GM18508 (cell line): ENCODE measurements around the gene NDUFAF2.
"Not testable (repeated sequence)": the region's sequence is repeated elsewhere in the genome, so short reads cannot be mapped to it uniquely, and the experiment has no call there.

ENCODE experiments used
- ATAC-seq: cut with Tn5 transposase; IDR thresholded peaks from one replicate; pipeline ENCODE4 v1.9.1; 2021; ENCODE audit warnings: moderate number of reproducible peaks; ENCODE audit not compliant: insufficient read depth, unreplicated experiment

NDUFAF2 gene

DNA sequence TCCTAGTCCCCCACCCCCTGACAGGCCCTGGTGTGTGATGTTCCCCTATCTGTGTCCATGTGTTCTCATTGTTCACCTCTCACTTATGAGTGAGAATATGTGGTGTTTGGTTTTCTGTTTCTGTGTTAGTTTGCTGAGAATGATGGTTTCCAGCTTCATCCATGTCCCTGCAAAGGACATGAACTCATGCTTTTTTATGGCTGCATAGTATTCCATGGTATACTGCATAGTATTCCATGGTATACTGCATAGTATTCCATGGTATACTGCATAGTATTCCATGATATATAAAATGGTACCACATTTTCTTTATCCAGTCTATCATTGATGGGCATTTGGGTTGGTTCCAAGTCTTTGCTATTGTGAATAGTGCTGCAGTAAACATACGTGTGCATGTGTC is 86.3 kb downstream of the NDUFAF2 start:
- ATAC-seq: not testable (repeated sequence)

DNA sequence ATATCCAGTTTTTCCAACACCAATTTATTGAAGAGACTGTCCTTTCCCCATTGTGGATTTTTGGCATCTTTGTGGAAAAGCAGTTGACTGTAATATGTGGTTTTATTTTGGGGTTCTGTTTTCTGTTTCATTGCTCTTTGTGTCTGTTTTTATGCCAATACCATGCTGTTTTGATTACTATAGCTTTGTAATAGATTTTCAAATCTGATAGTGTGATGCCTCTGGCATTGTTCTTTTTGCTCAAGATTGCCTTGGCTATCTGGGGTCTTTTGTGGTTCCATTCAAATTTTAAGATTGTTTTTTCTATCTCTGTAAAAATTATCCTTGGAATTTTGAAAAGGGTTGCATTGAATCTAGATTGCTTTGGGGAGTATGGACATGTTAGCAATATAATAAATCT is 99.5 kb downstream of the NDUFAF2 start:
- no peak for ATAC-seq

- no peak for ATAC-seq
Measured at GRCh38 chr5:61047346-61047745, 102.3 kb downstream of the NDUFAF2 start.

- no peak for ATAC-seq
Measured at GRCh38 chr5:61048534-61048933, 103.5 kb downstream of the NDUFAF2 start.

GRCh38 chr5:61050292-61050691 is 105.3 kb downstream of the NDUFAF2 start:
- no peak for ATAC-seq

DNA sequence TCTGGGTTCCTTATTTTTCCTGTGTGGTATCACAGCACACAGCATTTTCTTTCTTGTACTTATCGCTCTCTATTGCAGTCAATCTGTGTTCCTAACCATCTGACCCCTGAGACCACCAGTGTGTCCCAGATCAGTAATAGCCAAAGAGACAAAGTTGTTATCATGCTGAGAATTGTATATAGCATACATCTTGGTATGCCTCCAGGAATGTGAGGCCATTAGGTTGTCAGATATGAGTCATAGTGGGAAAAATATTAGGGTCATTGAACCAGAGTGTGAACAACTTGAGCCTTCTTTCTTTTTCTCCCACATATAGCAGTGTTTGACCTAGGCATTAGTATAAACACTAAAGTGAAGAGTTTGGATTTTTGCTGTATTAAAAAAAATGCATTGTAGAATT is 106.3 kb downstream of the NDUFAF2 start:
- ATAC-seq: no peak

- ATAC-seq: no peak
Measured at GRCh38 chr5:61052882-61053281, 107.9 kb downstream of the NDUFAF2 start.

DNA sequence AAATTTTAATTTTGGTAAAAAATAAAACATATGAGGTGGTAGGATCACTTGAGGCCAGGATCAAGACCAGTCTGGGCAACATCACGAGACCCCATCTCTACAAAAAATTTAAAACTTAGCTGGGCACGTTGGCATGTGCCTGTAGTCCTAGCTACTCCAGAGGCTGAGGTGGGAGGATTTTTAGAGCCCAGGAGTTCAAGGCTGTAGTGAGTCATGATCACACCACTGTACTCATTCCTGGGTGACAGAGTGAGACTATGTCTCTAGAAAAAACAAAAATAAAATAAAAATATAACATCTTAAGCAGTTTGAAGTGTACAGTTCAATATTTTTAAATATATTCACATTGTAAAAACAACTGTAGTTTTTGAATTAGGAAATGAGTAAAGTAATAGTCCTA is 108.9 kb downstream of the NDUFAF2 start:
- ATAC-seq: no peak

- no peak for ATAC-seq
Measured at GRCh38 chr5:61055434-61056006, 110.5 kb downstream of the NDUFAF2 start.

DNA sequence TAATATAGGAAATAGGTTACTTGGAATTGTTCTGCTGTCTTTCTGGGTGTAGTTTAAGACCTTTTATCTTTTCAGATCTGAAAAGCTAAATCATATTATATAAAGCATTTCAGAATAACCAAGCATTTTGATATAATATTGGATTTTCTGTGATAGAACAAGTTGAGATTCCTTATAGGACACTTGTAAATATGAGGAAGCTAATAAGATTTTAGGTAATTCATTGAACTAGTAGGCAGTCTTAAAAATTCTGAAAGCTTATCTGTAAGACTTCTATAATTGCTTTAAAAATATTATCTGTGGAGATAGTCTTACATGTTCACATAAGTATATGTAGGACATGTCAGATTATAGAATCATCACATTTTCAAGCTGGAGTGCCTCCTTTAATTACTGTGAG is 114.5 kb downstream of the NDUFAF2 start:
- ATAC-seq: no peak

- ATAC-seq: no peak
Measured at GRCh38 chr5:61069150-61069549, 124.1 kb downstream of the NDUFAF2 start.

GRCh38 chr5:61071526-61071925 is 126.5 kb downstream of the NDUFAF2 start:
- no peak for ATAC-seq

GRCh38 chr5:61076626-61077025 is 131.6 kb downstream of the NDUFAF2 start:
- ATAC-seq: no peak

- ATAC-seq: no peak
Measured at GRCh38 chr5:61081741-61082140, 136.7 kb downstream of the NDUFAF2 start.

DNA sequence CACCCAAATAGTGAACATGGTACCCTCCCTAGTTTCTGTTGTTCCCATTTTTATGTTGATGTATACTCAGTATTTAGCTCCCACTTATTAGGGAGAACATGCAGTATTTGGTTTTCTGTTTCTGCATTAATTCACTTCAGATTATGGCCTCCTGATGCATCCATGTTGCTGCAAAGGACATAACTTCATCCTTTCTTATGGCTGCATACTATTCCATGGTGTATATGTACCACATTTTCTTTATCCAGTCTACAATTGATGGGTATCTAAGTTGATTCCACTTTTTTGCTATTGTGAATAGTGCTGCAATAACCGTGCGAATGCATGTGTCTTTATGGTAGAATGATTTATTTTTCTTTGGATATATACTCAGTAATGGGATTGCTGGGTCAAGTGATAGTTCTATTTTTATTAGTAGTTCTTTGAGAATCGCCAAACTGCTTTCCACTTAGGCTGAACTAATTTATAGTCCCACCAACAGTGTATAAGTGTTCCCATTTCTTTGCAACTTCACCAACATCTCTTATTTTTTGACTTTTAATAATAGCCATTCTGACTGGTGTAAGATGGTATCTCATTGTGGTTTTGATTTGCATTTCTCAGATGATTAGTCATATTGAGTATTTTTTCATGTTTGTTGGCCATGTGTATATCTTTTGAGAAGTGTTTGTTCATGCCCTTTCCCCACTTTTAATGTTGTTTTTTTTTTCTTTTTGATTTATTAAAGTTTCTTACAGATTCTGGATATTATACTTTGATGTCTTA is 137.7 kb downstream of the NDUFAF2 start:
- ATAC-seq: no peak

DNA sequence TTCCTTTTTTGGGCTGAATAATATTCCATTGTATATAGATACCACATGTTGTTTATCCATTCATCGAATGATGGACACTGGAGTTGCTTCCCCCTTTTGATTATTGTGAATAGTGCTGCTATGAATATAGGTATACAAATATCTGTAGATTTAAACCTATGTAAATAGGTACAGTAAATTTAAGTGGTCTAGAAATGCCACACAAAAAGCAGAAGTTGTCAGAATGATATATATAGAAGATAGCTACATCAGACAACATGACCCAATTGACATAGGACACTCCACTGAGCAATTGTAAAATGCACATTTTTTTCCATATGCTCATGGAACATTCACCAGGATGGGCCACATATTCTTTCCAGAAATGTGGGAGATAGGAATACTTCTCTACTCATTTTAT is 139.7 kb downstream of the NDUFAF2 start:
- no peak for ATAC-seq

DNA sequence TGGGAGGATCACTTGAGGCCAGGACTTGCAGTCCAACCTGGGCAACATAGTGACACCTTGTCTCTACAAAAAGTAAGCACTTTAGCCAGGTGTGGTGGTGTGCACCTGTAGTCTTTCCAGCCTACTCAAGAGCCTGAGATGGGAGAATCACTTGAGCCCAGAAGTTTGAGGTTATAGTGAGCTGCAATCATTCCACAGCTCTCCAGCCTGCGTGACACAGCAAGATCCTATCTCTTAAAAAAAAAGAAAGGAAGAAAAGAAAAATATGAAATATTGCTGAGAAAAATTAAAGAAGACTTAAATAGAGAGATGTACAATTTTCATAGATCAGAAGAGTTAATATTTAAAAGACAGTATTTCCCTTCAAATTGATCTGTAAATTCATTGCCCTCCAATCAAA is 140.9 kb downstream of the NDUFAF2 start:
- no peak for ATAC-seq

DNA sequence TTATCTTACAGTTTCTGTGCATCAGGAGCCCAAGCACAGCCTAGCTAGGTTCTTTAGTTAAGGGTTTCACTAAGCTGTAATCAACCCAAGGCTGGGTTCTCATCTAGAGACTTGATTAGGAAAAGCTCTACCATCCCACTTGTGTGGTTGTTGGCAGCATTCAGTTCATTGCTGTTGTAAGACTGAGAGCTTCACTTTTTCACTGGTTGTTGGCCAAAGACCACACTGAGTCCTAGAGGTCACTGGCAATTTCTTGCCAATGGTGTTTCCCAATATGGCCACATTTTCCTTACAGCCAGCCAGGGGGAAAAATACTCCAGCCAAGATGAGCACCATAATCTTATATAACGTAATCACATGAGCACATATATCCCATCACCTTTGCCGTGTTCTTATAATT is 142.9 kb downstream of the NDUFAF2 start:
- no peak for ATAC-seq

DNA sequence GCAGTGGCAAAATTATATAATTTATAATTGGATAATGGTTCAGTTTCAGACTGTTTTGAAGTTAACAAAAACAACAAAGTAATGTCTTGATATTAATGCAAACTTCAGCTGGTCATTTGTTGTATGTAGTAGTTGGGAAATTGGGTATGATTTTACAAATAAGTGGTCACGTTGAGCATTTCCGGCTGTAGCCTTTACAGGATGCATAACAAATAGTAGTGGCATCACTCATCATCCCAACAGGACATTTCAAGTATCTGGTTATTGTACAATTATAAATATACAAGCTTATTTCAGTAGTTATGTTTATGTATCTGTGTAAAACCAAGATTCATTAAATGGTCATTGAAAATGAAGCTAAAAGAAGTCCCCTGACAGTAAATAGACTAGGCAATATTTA is 144.3 kb downstream of the NDUFAF2 start:
- no peak for ATAC-seq

GRCh38 chr5:61093046-61093771 is 148.2 kb downstream of the NDUFAF2 start:
- ATAC-seq: not testable (repeated sequence)

DNA sequence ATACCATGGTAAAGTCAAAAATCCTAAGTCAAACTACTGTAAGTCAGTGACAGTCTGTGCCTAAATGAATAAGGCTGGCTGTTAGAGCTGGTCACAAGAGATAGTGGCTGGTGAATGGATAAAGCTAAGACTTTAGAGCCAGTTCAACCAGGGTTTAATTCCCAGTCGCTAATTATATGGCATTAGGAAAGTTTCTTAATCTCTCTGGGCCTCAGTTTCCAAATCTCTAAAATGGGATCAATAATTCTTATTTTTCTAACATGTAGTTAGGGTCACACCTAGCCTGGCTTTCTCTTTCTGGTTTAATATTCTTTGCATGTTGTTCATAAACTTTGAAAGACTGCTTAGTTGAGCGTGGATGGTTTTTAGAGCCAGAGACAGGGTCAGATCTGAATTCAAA is 152.5 kb downstream of the NDUFAF2 start:
- ATAC-seq: no peak
